ENCODE results near the gene SBF1.

SBF1 gene

DNA sequence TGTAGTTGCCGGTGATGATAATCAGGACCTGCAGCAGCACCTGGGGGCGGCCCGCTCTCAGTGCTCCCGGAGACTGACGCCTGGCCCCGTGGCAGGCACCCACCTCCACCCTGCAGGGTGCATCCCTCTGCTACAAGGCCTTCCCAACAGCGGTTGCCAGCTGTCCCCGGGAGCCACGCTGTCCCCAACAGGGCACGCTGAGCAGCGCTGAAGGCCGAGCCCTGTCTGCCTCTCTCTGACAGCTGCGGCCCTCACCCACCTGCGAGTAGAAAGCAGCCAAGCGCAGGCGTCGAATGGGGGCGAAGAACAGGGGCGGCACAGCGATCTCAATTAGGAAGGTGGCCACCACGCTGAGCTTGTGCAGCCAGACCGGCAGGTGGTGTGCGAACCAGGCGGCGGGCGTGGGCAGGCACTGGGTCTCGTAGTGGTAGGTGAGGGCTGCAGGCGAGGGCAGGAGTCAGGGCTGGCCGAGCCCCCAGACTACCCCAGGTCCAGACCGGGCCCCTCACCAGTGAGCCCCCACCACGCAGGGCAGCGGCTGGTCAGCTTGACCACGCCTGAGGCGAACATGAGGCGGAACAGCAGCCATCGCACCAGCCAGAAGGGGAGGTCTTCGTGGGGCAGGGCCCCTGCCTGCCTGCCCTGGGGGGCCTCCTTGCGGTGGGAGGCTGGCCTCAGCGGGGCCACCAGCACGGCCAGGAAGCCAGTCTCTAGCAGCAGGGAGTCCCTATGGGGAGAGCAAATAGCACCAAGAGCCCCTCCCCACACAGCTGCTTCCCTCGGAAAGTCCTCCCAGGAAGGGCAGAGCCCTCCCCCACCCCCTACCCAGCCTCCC, 31.2 kb upstream of the SBF1 start:
- no peak for DNase-seq

DNA sequence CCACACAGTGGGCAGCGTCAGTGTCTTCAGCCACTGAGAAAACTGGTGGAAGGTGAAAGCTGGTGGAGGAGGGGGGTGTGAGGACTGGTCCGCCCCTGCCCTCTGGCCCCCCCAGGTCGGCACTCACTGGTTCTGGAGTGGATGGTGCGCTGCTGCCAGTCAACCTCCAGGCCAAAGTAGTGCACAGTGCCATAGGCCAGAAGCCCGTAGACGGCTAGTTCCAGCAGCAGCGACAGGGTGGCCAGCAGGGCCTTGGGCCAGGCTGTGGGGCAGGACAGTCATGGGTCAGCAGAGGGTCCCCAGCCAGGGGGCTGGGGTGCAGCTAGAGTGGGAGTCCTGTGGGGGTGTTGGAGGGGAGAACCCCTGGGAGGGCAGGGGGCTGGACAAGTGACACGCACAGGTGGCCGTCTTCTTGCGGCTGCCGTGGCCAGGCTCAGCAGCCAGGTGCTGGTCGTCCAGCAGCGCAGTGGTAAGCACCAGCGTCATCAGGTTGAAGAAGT, 30.5 kb upstream of the SBF1 start:
- DNase-seq, result no peak

DNA sequence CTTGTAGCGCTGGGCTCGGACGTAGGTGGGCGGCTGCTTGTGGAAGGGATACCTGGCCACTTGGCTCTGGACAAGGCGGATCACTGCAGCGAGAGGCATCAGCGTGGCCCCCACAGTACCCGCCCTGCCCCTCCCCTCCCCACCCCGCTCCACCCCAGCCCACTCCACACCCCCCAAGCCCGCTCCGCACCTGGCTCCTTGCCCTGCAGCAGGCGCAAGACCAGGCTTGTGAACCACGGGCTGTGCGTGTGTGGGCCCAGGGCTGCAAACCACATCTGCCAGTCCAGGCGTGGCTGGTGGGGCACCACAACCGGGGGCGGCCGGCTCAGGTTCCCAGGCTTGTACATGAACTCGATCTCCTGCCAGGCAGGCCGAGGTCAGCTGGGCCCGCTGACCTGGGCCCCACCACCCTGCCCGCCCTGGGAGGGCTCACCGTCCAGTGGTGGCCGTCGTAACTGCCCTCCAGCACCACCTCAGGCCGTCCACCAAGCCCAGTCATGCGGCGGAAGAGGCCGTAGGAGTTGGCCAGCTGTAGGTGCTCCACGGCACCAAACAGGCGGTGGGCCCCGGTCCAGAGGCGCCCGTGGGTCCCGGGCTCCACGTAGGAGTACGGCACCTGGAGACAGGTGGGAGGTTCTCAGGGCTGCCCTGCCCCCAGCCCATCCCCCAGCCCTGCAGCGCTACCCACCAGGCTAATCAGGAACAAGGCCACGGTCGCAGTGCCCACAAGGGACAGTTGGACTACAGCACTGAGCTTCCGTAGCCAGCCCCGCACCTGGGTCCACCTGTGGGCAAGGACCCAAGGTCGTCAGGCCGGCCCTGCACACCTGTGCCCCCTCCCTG, 29.8 kb upstream of the SBF1 start:
- no peak for DNase-seq

DNA sequence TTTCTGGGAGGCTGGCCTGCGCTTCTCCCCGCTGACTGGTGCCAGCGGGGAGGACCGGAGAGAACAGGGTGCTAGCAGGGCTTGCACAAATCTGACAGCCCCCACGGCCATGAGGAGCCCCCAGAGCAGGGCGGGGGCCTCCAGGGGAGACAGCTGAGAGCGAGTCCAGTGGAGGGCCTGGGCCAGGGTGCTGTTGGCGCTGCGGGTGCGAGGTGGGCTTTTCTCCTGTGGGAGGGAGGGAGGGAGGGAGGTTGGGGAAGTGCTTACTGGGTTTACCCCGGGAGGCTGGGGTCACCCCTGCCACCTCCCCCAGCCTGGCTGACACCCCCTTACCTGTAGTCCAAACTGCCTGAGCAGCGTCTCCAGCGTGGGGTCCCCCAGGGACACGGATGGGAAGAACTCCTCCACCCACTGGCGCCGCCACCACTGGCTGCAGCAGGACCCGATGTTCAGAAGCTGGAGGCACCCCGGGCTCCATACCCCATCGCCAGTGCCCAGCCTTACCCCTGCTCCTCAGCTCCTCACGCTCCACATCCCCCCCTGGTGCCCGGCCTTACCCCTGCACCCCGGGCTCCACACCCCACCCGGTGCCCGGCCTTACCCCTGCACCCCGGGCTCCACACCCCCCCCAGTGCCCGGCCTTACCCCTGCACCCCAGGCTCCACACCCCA, 28.8 kb upstream of the SBF1 start:
- DNase-seq, result no peak

DNA sequence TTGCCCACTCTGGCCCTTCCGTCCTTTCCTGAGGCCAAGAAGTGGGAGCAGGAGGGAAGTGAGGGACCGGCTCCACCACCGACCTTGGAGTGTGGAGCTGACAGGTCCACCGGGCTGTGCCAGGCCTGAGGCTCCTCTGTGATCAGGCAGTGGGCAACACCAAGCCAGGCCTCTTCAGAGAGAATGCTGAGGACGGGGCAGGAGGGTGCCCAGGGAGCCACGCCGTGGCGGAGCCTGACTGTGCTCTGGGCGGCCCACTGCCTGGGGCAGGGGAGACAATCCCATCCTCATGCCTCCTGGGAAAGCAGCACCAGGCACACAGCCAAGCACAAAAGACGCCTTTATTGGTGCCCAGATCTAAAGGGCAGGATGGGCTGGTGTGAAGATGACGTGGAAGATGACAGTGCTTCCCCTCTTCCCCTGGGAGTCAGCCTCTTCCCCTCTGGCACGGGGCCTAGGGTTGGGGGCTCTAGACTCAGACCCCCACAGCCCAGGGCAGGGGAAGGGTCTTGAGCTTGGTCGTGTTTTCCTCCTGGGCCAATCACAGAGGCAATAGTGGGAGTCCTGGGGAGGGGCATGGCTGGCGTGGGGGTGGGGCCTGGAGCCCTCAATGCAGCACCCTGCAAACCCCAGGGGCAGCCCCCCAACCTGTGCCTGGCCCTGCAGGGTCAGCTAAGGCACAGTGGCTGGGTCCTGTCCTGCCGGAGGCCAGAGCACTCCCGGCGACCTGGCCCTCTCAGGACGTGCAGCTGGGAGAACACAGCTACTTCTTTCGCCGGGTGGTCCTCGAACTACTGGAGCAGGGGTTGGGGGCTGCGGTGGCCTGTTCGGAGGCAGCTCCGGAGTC, 28.0 kb upstream of the SBF1 start:
- DNase-seq, result no peak

- DNase-seq, result no peak
Observed at GRCh38 chr22:50502096-50502495, 27.3 kb upstream of the SBF1 start.

DNA sequence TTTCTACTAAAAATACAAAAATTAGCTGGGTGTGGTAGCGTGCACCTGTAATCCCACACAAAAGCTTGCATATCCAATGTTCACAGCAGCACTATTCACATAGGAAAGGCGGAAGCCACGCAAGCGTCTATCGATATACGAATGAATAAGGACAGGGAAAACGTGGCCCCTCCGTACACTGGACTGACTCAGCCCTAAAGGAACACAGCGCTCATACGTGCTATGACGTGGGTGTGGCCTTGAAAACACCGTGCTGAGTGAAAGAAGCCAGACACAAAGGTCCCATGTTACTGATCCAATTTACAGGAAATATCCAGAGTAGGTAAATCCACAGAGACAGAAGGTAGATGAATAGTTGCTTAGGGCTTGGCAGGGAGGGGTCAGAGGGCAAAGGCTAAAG, 25.6 kb upstream of the SBF1 start:
- DNase-seq, result no peak

DNA sequence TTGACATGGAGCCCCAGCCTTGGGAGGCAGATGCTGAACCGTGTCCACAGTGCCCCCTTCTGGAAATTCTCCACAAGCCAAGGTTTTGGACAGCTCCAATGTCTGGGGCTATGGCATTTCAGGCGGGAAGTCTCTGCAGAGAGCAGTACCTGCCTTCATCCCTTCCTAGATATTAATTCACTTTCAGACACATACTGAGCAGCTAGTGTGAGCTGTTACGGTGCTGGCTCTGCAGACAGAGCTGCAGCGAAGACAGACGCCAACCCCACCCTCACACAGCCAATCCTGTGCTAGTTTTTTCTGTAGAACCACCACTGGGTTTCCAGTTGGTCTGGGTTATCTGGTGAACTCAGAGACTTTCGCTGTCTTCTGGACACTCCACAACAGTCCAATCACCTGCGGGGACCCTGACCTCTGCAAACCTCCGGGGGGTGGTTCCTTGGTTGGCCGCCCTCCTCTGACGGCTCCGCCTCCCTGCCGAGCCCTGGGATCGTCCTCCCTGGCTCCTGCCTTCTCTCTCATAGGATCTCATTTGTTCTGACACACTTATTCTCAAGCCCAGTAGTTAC, 23.6 kb upstream of the SBF1 start:
- DNase-seq, result peak; percentile 65

GRCh38 chr22:50497093-50497492, 22.3 kb upstream of the SBF1 start:
- DNase-seq, result no peak

DNA sequence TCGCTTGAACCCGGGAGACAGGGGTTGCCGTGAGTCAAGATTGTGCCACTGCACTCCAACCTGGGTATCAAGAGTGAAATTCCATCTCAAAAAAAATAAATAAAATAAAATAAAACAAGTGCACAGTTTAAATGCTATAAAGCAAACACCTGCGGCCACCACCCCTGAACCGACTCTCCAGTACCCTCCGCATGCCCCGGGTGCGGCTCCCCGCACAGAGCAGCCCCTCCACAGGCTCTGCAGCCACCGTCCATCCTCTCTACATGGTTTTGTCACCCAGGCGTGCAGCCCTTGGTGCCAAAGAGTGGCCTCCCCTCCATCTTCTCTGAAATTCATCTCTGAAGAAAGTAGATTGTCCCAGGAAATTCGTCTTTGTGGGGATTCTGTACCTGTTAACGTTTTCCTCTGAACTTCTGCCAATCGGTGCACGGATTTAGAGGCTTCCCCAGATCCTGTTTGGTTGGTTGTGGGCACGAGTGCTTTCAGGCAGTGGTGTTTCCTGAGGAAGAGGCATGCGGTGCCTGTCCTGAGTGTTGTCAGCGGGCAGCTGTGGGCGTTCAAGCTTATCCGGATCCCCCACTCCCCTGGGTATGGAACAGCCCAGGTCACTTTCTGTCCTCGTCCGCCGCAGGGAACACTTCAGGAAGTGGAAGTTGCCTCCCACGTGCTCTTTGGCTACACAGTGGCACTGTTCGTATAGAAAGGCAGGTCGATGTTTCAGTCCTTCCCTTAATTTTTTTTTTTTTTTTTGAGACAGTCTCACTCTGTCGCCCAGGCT, 15.9 kb upstream of the SBF1 start:
- no peak for DNase-seq

- DNase-seq, result no peak
Observed at GRCh38 chr22:50489363-50490243, 14.8 kb upstream of the SBF1 start.

DNA sequence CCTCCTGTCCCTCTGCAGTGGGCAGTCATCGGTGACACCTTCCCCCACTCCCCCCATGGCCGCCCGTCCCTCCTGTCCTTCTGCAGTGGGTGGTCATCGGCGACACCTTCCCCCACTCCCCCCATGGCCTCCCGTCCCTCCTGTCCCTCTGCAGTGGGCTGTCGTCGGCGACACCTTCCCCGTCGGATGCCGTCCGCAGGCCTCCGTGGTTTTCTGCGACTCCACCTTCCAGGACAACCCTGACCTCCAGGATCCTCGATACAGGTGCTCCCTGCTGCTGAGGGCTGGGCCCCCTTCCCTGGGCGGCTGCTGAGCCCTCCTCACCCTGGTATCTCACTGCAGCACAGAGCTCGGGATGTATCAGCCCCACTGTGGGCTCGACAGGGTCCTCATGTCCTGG, 14.1 kb upstream of the SBF1 start:
- no peak for DNase-seq

GRCh38 chr22:50488006-50488677, 13.3 kb upstream of the SBF1 start:
- no peak for DNase-seq

GRCh38 chr22:50487290-50488005, 12.6 kb upstream of the SBF1 start:
- no peak for DNase-seq

DNA sequence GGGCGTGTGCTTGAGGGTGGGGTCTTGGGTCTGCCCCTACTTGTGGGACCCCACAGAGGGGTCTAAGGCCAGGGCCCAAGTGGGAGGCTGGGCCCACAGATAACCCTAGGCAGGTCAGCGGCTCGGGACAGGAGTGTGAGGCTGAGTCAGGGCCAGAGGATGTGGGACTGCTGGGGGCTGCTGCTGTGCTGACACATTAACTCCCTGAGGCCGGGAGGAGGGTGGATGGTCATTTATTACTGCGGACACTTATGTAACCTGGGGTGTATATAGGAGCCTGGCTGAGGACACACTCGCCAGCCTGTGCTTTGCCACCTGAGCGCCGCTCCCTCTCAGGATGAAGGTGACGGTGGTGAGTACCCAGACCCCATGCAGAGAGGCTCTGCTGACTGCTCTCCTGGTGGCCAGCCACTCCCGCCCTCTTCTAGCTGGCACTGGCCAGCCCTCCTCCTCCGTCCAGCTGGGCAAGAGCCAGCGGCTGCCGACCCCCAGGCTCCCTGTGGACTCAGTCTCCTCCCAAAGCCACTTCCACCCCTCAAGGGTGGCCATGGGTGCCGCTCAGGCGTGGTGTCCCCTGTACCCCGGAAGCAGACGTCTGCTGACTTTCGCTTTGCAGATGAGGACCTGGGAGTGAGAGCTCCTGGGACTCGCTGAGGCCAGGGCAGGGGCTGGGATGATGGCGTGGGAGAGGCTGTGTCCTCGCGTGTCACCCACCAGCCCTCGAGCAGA, 11.9 kb upstream of the SBF1 start, which contains the start of gene MIOX:
Gene MIOX, plus strand, starts transcription at position 299 of the 729 bp plus-strand sequence. Its CDS starts 39 bp downstream, at position 338.
- DNase-seq, result no peak

DNA sequence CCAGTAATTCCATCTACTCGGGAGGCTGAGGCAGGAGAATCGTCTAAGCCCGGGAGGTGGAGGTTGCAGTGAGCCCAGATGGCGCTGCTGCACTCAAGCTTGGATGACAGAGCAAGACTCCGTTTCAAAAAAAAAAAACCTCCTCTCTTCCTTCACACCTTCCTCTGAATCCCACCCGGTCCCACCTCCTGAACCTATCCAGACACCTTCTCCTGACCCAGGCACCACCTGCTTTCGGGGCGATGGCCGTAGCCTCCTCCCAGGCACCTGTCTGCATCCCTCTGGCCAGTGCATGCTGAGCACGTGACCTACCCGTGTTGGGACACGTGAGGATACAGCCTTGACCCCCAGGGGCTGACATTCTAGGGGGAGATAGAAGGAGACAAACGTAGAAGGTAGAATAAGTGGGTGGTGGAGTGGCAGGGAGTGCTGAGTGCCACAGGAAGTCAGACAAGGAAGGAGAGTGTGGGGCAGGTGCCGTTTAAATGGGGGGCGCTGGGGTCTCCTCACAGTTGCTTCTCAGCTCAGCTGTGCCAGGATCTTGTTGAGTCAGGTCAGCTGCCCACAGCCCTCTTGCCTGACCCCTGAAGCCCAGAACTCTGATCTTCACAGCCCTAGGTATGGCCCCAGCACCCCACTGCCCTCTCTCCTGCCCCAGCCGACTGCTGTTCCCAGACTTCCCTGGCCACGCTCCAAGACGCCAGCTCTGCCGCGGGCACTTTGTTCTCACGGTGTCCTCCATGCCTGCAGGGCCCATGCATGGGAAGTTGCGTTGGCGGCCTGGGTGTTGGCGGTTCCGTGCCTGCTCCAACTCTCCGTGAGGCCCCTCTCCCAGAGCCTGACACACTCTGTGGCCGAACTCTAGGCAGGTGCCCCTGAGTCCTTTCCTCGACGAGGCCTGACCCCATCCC, 10.6 kb upstream of the SBF1 start:
- no peak for DNase-seq

Measured in central memory CD4-positive, alpha-beta T cell (primary cell).